Epithelial cell of prostate (primary cell): ENCODE results near the gene C4orf51.
"Not testable (repeated sequence)": the region's sequence is repeated elsewhere in the genome, so short reads cannot be mapped to it uniquely, and the experiment has no call there.

Experiments
- DNase-seq: peaks from one replicate; pipeline ENCODE4 v3.0.0-alpha.2; 2011; ENCODE audit warnings: low read depth, low spot score
- H3K27ac ChIP-seq: fragments of 450-650 bp; 2 replicates; pipeline ENCODE4 v1.5.1; 2017; ENCODE audit warnings: mild to moderate bottlenecking

C4orf51 gene

DNA sequence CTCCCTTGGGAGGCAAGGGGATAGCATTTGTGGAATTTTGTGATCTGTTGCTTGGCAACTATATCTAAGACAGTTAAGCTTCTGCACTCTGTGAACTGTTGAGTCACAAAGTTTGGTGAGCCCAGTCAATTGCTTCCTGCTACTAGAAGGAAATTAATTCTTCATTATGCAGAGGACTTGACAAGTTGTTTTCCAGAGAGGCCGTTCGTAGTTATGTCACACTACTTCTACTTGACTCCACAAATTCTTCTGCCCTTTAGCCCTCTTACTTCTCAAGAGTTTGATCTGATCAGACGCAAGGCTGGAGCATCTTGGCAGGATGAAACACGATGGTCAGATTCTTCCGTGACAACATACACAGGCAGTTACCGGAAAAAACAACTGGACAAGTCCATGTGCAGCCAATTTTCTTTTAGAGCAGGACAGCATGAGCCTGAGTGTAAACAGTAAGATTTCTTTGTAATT, at the start of gene C4orf51:
Gene C4orf51, plus strand, starts transcription at position 156 of the 465 bp plus-strand sequence. Its CDS starts 58 bp downstream, at position 214.
- peak; percentile 45 for DNase-seq

DNA sequence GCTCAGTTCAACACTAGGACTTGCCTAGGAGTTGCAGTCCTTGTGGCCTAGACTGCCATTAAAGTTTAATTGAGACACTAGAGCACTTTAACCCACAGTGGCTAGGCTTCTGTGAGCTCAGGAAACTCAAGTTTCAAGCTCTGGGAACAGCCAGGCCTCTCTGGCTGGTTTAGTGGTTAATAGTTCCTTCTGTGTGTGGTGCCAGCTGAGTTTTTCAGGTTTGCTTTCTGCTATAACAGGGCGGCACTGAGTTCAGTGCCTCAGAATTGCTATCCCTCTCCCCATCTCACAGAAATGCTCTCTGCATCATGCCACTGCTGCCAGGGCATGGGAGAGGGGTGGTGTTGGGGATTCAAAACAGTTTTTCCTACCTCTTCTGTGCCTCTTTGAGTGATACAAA, 44.8 kb upstream of the C4orf51 start:
- DNase-seq, result no peak
- no peak overlapping the region for H3K27ac ChIP-seq

More for the DNA sequence above, at the start of gene C4orf51:
- peak within 1 kb of the TSS; percentile 32 for H3K27ac ChIP-seq

DNA sequence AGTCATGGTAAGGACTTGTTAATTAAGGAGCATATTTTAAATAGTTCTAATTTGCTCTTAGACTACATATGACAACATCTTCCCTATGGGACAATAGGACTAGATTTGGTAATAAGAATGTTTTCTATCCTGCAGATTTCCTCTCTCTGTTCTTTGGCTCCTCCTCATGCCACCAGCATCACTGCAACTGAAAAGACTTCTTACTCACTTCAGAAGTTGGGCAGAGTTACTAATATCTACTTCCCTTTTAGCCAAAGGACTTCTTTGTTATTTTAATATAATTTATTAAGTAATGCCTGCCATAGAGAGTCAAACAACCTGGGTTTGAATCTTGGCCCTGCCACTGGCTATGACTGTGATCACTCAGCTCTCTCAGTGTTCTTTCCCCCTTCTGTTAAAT, 44.3 kb upstream of the C4orf51 start:
- H3K27ac ChIP-seq, result no peak overlapping the region
- DNase-seq, result no peak

DNA sequence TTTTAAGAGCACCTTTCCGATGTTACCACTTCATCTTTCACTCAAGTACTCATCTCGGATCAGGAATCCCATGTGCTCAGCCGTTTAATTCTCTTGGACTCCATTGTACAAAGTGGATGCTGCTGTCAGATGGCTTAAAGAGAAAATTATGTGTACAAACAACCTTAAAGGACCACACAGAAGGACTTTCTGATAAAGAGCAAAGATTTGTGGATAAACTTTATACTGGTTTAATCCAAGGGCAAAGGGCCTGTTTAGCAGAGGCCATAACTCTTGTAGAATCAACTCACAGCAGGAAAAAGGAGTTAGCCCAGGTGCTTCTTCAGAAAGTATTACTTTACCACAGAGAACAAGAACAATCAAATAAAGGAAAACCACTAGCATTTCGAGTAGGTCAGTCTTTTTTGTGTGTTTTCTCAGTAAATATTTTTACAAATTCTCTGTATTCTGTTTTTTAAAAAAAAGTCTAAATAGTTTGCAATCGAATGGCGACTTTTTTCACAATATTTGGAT, 40.7 kb upstream of the C4orf51 start:
- no peak for DNase-seq
- H3K27ac ChIP-seq, result no peak overlapping the region

DNA sequence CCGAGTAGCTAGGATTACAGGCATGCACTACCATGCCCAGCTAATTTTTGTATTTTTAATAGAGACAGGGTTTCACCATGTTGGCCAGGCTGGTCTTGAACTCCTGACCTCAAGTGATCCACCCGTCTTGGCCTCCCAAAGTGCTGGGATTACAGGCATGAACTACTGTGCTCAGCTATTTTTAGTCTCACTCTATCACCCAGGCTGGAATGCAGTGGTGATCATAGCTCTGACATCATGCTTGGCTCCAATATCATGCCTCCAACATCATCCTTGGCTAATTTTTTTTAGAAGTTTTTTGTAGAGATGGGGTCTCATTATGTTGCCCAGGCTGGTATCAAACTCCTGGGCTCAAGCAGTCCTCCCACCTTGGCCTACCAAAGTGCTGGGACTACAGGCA, 39.7 kb upstream of the C4orf51 start:
- not testable (repeated sequence) for H3K27ac ChIP-seq, DNase-seq

DNA sequence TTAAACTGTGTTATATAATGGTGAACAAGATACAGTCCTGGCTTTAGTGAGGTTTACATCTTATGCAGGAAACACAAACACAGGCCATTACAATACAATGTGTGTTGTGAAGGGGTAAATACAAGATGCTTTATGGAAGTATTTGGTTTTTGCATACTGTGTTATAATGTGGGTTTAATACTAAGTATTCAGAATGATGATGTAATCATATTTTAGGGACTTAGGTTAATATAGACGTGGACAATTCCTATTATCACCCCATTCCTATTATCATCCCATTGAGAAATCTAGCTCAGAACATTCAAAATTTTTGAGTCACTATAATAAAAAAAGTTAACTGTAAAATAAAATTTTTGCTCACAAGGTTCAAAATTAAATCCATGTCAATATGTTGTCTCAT, 36.7 kb upstream of the C4orf51 start:
- H3K27ac ChIP-seq, result no peak overlapping the region
- DNase-seq, result no peak

DNA sequence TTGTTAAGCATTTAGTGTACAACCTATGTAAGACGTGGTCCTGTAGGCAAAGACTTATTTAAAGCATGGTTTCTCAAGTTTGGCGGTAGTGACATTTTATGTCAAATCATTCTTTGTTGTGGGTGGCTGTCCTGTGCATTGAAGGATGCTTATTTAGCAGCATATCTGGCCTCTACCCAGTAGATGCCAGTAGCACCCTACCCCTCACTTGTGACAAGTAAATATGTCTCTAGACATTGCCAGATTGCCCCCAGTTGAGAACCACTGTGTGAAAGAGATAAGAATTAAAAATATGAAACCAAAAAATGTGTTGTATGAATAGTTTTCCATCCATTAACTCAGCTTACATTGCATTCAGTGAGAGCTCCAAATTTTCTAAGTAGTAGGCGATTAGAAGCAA, 35.2 kb upstream of the C4orf51 start:
- no peak for DNase-seq

DNA sequence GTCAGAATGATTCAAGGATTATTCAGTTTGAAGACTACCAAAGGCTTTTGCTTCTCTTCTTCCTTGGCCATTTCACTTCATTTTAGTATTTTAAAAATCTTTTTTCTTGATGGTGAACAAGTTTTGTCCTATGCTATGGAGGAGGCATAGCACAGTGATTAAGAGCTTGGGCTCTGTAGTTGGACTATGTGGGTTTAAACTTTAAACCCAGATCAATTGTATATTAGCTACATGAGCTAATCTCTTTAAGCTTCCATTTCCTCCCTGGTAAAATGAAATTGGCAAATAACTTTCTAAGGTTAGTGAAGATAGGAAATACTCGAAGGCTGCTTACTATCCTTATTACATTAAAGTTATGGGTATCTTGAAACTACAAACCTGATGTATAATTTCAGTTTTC, 23.8 kb upstream of the C4orf51 start:
- DNase-seq, result no peak
- no peak overlapping the region for H3K27ac ChIP-seq

More for the DNA sequence above, 35.2 kb upstream of the C4orf51 start:
- H3K27ac ChIP-seq, result no peak overlapping the region

DNA sequence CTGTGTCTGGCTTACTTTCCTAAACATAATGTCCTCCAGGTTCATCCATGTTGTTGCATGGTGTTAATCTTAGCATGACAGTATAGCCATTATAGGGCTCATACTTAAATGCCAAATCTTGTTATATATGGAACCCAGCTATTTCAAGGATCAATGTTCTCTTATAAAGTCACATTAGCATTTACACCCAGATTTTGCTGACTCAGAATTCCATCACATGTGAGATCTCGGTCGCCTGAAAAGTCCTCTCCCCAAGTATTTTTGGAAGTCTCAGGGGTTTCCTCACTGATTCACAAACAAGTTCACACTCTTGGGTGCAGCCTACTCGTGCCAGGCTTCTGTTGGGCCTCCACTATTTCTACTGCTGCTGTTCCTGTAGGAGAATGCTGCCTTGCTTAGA, 19.9 kb upstream of the C4orf51 start:
- no peak for DNase-seq
- no peak overlapping the region for H3K27ac ChIP-seq

DNA sequence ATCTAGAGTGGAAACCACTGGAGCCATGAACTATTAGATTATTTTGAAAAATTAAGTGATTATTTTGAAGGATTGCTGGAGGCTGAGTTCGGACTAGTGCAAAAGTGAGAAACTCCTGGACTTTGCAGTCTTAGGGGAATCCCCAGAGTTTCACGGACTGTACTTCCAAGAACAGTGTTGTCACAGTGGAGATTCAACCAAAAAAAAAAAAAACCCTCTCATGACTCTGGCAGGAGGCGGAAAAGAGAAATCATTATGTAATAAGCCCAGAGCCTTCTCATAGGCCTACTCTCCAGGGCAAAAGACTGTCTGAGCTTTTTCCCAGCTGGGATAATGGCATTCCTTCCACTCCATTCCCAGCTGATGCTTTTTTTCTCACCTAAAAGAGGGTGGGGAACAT, 16.8 kb upstream of the C4orf51 start:
- DNase-seq, result no peak
- no peak overlapping the region for H3K27ac ChIP-seq

DNA sequence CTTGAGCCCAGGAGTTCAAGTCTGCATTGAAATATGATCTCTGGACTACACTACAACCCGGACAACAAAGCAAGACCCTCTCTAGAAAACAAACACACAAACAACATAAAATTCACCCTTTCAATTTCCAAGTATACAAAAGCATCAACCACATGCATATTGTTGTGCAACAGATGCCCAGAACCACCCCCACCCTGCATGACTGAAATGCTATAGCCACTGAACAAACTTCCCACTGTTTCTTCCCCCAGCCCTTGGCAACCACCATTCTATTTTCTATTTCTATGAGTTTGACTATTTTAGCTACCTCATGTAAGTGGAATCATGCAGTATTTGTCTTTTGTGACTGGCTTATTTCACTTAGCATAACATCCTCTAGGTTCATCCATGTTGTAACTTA, 14.2 kb upstream of the C4orf51 start:
- H3K27ac ChIP-seq, result no peak overlapping the region
- DNase-seq, result no peak

DNA sequence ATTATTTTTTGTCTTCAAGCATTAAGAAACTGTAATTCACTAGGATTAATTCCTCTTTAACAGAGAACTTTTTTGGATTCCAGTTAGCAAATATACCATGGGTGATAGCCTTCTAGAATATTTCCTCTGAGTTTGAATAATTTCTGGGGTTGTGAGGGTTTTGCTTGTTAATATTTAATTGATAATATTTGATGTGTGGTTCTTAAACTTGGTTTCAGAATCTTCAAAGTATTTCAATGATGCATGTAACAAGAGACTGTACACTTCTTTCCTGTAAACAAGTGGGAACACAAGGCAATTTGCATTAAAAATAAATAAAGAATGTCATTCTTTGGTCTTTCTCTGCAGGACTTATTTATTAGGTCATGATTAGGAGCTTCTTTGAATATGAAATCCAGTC, 9.5 kb upstream of the C4orf51 start:
- no peak overlapping the region for H3K27ac ChIP-seq
- DNase-seq, result no peak

DNA sequence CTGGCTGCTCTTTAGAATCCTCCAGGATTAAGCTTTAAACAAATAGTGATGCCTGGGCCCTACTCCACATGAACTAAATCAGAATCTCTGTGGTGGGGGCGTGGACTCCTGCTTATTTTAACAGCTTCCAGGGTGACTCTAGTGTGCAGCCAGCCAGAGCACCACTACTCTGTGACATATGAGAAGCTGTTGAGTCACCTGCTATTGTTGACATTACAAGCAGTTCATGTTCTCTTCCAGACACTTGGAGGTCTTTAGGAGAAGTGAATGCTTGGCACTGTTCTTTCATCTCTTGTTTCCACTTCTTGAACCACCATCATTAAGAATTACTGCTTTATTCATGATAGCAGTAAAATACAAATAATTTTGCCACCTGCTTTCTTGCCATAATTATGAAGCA, 426 bp upstream of the C4orf51 start:
- DNase-seq, result peak; percentile 48
- H3K27ac ChIP-seq, result peak overlapping the region; percentile 32

DNA sequence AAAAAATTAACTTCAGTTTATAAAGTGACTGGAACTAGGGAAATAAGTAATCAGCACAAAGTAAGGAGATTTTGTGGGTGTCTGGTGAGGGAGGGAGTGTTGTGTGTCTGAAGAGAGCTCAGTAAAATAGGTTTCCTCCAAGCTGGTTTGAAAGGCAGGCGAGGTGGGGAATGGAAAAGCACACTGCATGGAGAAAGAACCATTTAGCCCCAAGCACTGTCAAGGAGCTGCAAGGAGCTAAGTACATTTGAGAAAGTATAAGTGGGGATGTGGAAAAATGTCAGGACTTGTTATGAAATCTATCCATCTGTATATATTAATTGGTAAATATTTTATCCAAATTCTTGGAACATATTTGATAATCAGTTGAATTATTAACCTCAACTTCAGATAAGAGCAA, 956 bp downstream of the C4orf51 start:
- no peak for DNase-seq
- H3K27ac ChIP-seq, result no peak overlapping the region

DNA sequence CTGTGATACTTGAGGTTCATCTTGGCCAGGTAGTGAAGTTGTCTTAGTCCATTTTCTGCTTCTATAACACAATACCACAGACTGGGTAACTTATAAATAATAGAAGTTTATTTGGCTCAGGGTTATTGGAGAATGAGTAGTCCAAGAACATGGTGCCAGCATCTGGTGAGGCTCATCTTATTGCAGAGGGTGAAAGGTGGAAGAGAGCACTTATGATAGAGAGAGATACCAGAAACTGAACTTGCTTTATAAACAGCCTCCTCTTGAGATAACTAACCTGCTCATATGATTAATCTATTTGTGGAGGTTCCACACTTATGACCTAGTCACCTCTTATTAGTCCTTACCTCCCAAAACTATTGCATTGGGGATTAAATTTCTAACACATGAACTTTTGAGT, 1.6 kb downstream of the C4orf51 start:
- no peak overlapping the region for H3K27ac ChIP-seq

DNA sequence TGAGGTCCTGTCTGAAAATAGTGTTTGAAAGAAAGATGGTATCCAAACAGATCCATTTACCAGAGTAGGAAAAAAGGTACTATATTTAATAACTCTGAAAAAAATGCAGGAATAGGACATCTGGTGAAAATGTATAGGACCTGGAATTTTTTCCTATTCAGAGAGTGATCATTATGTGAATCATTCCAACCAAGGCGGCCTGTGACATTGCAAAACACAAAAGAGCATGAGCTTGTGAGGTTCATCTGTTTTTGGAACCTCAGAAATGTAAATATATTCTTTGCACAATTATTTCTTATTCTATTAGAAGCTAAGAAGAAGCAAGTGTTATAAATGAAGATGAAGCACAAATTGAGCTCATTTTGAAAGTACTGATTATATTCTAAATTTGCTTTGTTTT, 2.0 kb downstream of the C4orf51 start:
- DNase-seq, result no peak

More for the DNA sequence above, 1.6 kb downstream of the C4orf51 start:
- DNase-seq, result no peak

DNA sequence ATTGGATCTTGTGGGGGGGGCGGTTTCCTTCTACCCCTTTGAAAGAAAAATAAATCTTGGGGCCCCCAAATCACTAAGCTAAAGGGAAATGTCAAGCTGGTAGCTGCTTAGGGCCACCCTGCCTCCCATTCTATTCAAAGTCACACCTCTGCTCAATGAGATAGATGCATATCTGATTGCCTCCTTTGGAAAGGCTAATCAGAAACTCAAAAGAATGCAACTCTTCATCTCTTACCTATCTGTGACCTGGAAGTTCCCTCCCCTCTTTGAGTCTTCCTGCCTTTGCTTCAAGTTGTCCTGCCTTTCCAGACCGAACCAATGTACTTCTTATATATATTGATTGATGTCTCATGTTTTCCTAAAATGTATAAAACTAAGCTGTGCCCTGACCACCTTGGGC, 7.0 kb downstream of the C4orf51 start:
- no peak for DNase-seq
- H3K27ac ChIP-seq, result no peak overlapping the region

More for the DNA sequence above, 2.0 kb downstream of the C4orf51 start:
- H3K27ac ChIP-seq, result no peak overlapping the region

DNA sequence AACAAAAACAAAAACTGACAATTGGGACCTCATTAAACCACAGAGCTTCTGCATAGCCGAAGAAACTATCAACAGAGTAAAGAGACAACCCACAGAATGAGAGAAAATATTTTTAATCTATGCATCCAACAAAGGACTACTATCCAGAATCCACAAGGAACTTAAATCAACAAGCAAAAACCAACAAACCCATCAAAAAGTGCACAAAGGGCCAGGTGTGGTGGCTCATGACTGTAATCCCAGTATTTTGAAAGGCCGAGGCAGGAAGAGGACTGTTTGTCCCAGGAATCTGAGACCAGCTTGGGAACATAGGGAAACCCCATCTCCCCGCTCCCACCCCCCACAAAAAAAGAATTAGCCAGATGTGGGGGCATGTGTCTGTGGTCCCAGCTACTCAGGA, 10.7 kb downstream of the C4orf51 start:
- H3K27ac ChIP-seq, result no peak overlapping the region
- DNase-seq, result no peak

DNA sequence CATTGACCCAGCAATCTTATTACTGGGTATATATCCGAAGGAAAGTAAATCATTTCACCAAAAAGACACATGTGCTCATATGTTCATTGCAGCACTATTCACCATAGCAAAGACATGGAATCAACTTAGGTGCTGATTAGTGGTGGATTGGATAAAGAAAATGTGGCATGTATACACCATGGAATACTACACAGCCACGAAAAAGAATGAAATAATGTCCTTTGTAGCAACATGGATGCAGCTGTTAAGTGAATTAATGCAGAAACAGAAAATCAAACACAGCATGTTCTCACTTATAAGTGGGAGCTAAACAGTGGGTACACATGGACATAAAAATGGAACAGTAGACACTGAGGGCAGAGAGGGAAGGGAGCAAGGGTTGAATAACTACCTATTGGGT, 11.5 kb downstream of the C4orf51 start:
- H3K27ac ChIP-seq, DNase-seq: not testable (repeated sequence)

DNA sequence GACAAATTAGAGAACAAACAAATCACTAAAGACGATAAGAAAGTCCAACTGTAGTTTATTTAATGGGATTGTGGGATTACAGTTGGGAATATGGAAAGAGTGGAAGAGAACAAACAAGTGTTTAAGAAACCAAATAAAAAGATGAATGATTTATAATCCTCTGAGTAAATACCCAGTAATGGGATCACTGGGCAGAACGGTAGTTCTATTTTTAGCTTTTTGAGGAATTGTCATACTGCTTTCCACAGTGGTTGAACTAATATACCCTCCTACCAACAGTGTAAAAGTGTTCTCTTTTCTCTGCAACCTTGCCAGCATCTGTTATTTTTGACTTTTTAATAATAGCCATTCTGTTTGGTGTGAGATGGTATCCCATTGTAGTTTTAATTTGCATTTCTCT, 15.0 kb downstream of the C4orf51 start:
- DNase-seq, result no peak
- H3K27ac ChIP-seq, result no peak overlapping the region

DNA sequence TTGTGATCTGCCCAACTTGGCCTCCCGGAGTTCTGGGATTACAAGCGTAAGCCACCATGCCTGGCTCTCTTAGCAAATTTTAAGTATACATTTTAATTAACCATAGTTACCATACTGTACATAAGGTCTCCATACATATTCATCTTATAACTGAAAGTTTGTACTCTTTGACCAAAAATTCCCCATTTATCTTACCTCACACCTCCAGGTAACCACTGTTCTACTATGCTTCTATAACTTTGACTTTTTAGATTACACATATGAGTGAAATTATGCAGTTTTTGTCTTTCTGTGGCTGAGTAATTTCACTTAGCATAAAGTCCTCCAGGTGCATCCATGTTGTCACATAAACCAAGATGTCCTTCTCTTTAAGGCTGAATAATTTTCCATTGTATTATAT, 17.4 kb downstream of the C4orf51 start:
- H3K27ac ChIP-seq, result no peak overlapping the region
- no peak for DNase-seq

DNA sequence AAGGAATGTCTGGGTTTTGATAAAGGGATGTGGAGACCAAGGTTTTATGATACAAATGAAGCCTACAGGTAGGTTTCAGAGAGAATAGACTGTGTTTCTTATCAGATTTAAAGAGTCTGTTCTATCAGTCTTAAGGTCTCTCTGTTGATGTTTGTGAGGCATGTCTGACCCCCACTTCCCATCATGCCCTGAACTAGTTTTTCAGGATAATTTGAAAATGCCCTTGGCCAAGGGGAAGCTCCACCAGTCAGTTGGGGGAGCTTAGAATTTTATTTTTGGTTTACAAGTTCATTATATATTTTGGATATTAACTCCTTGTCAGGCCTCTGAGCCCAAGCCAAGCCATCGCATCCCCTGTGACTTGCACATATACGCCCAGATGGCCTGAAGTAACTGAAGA, 18.6 kb downstream of the C4orf51 start:
- no peak overlapping the region for H3K27ac ChIP-seq
- DNase-seq, result no peak
